ENCODE data around the gene PRSS33. TPM values are rescaled to one million over a fixed set of nuclear protein-coding genes. Genes with fewer than 3 reads are reported as not detected.

The PRSS33 gene
- total RNA-seq, 4 donors from 2014 or later: not detected

DNA sequence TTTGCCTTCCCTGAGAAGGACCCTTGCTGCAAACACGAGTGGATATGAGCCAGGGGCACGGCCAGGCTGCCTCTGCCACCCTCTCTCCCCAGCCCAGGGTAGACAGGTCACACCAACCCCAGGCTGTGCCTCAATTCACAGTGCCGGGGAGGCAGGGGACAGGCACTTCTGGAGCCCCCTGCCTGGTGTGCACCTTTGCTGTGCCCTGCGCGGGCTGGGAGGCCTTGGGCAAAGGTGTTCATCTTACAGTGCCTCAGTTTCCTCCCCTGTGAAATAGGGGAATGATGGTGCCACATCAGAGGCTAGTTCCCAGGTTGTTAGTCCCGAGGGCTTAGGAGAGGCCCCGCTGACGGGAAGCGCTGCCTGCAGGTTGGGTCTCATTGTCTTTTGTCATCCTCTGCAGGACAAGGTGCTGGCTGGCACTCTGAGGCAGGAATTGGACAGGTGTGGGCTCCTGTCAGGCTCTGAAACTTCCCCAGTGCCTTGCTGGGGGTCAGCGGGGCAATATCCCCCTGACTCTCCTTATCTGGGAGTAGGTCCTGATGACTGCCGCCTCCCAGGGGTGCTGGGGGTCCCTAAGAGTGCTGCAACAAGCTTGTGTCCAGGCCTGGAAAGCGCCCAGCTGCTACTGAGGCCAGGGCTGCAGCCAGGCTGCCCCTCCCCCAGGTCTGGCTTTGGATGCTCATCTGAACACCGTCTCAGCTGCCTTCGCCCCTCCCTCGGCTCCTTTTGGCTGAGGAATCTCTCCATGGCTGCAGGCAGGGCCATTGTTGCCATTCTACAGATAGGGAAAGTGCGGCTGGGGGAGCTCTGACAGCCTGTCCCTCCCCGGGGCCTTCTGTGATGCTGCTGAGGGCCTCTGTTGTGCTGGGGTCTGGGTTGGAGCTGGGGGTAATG is 32.8 kb upstream of the PRSS33 start:
- TF ChIP-seq POLR2A (IDR thresholded peaks at IDR 0.05): no peak
- TF ChIP-seq, protein P1, sequence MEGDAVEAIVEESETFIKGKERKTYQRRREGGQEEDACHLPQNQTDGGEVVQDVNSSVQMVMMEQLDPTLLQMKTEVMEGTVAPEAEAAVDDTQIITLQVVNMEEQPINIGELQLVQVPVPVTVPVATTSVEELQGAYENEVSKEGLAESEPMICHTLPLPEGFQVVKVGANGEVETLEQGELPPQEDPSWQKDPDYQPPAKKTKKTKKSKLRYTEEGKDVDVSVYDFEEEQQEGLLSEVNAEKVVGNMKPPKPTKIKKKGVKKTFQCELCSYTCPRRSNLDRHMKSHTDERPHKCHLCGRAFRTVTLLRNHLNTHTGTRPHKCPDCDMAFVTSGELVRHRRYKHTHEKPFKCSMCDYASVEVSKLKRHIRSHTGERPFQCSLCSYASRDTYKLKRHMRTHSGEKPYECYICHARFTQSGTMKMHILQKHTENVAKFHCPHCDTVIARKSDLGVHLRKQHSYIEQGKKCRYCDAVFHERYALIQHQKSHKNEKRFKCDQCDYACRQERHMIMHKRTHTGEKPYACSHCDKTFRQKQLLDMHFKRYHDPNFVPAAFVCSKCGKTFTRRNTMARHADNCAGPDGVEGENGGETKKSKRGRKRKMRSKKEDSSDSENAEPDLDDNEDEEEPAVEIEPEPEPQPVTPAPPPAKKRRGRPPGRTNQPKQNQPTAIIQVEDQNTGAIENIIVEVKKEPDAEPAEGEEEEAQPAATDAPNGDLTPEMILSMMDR (IDR thresholded peaks at IDR 0.05): no peak
- no peak overlapping the region for H3K4me3 ChIP-seq (ENCODE audit: low read depth, poor library complexity, severe bottlenecking)
- intact Hi-C loops (cut with DNase I; ENCODE audit: low total_unique reads): no loop called here
- DNase-seq (ENCODE audit: low spot score in 2 of 2): no peak
- WGBS, 2 donors: 62 to 65% methylated on average over 13 to 15 of the region's 17 CpGs

DNA sequence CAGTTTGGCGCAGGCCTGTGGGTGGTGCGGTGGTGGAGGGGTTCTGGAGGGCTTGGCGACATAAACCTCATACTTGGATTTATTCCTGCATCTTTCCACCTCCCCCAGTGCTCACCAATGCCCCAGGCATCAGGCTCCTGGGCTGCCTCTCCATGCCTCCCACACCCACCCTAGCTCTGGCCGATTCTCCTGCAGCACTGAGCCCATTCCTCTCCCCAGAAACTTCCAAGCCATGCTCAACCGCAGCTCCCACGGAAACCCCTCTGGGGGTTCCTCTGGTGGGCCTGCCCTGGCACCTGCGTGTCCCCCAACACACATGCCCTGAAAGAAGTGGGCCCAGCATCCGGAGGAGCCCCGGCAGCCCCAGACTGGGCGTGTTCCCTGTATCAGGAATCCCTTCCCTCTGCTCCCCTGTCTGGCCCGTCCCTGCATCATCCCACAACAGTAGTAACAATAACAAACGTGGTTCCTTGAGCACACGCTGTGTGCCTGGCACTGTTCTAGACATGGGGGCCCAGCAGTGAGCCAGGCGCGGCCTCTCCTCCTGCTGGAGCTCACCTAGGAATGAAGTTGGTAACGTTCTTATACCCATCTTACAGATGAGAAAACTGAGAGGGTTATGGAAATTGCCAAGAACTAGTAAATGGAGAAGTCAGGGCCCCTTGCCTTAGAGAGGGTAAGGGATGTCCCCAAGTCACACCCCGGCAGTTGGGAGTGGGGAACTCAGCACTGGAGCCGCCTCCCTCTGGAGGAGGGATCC is 32.0 kb upstream of the PRSS33 start:
- no peak overlapping the region for H3K4me3 ChIP-seq (ENCODE audit: low read depth, poor library complexity, severe bottlenecking)
- intact Hi-C loops (cut with DNase I; ENCODE audit: low total_unique reads): no loop called here
- DNase-seq (ENCODE audit: low spot score in 2 of 2): peak in 1 of 2 donors; percentile 37
- TF ChIP-seq, protein P1 (IDR thresholded peaks at IDR 0.05): no peak
- TF ChIP-seq POLR2A (IDR thresholded peaks at IDR 0.05): no peak
- 79 to 80% methylated on average over 18 of the region's 18 CpGs for WGBS, 2 donors

GRCh38 chr16:2818272-2818876 is 31.0 kb upstream of the PRSS33 start:
- TF ChIP-seq POLR2A (IDR thresholded peaks at IDR 0.05): no peak
- TF ChIP-seq, protein P1 (IDR thresholded peaks at IDR 0.05): no peak
- WGBS, 2 donors: 72 to 73% methylated on average over 10 of the region's 10 CpGs
- intact Hi-C loops (cut with DNase I; ENCODE audit: low total_unique reads): no loop called here
- no peak for DNase-seq (ENCODE audit: low spot score in 2 of 2)
- H3K4me3 ChIP-seq (ENCODE audit: low read depth, poor library complexity, severe bottlenecking): no peak overlapping the region

GRCh38 chr16:2817340-2818271 is 30.2 kb upstream of the PRSS33 start:
- H3K4me3 ChIP-seq (ENCODE audit: low read depth, poor library complexity, severe bottlenecking): no peak overlapping the region
- WGBS, 2 donors: 61 to 77% methylated on average over 52 to 68 of the region's 68 CpGs
- TF ChIP-seq, protein P1 (IDR thresholded peaks at IDR 0.05): no peak
- no peak for TF ChIP-seq POLR2A (IDR thresholded peaks at IDR 0.05)
- intact Hi-C loops (cut with DNase I; ENCODE audit: low total_unique reads): no loop called here
- DNase-seq (ENCODE audit: low spot score in 2 of 2): no peak

DNA sequence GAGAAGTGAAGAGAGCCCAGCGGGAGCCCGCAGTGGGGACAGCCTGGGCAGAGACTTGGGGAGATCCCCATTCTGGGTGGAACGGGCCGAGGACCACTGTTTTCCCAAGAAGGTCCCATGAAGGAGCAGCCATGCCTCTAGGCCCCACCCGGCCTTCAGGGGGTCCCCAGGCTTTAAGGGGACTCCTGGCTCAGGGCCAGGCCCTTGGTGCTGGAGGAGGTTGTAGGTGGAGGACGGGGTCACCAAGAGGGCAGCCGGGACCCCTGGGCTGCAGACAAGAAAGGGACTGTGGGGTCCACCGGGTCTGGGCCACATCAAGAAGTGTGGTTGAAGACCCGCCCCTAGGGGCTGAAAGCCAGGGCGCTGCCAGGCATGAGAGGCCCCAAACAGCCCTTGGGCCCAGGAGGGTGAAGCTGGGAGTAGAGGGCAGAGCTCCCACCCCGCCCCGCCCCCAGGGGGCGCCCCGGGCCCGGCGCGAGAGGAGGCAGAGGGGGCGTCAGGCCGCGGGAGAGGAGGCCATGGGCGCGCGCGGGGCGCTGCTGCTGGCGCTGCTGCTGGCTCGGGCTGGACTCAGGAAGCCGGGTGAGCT is 29.5 kb upstream of the PRSS33 start, which contains the start of gene PRSS21:
Gene PRSS21 (plus strand): TSS at position 487 of the 589 bp plus-strand sequence. CDS start 32 bp downstream, at position 519.
- no peak within 1 kb of the TSS for H3K4me3 ChIP-seq (ENCODE audit: low read depth, poor library complexity, severe bottlenecking)
- intact Hi-C loops (cut with DNase I; ENCODE audit: low total_unique reads): no loop called here
- no peak for DNase-seq (ENCODE audit: low spot score in 2 of 2)
- WGBS, 2 donors: 50 to 72% methylated on average over 17 to 25 of the region's 28 CpGs
- TF ChIP-seq POLR2A (IDR thresholded peaks at IDR 0.05): no peak
- TF ChIP-seq, protein P1 (IDR thresholded peaks at IDR 0.05): no peak
